IMR-90 (cell line): ENCODE measurements around the gene APLN. TPM values are rescaled to one million over a fixed set of nuclear protein-coding genes. Genes with fewer than 3 reads are reported as not detected.

Source experiments
- ATAC-seq: fragments of 200-7000 bp; cut with Tn5 transposase; 2 replicates; pipeline ENCODE4 v1.9.1; 2020; ENCODE audit warnings: low read depth, mild to moderate bottlenecking, moderate library complexity
- BruUV-seq: library from RNA; stranded (reverse); fragments of 400-500 nt; replicated peaks from 2 replicates; lab custom pipeline; 2021; lab: Mats Ljungman, UMichigan
- CTCF ChIA-PET: fragments of 300-600 bp; formaldehyde crosslinking; extraction: SDS; loops from one replicate; lab custom pipeline; 2021; ENCODE audit warnings: antibody characterized with exemption; lab: Yijun Ruan, JAX
- POLR2A ChIA-PET: fragments of 300-600 bp; sonication (Branson Sonifier 250); formaldehyde crosslinking; loops from one replicate; lab custom pipeline; 2022; ENCODE audit warnings: antibody characterized with exemption; ENCODE audit not compliant: unreplicated experiment; lab: Charles Lee
- DNase-seq: peaks from one replicate; pipeline ENCODE4 v3.0.0; 2013
- H2AFZ ChIP-seq: replicated peaks from 2 replicates; pipeline ENCODE3; 2013; ENCODE audit warnings: low read length, mild to moderate bottlenecking; ENCODE audit not compliant: poor library complexity
- H2AK5ac ChIP-seq: 2 replicates; pipeline ENCODE4 v1.6.1; 2013; ENCODE audit warnings: low read depth, low read length, inconsistent platforms
- H2AK9ac ChIP-seq: replicated peaks from 2 replicates; pipeline ENCODE3; 2013; ENCODE audit warnings: mild to moderate bottlenecking, low read depth, low read length, moderate library complexity; ENCODE audit not compliant: poor library complexity
- H2BK120ac ChIP-seq: 2 replicates; pipeline ENCODE4 v1.6.1; 2013; ENCODE audit warnings: low read depth, low read length, inconsistent platforms
- H2BK15ac ChIP-seq: 3 replicates; pipeline ENCODE4 v1.6.1; 2013; ENCODE audit warnings: low read depth, low read length, inconsistent platforms
- H2BK20ac ChIP-seq: 2 replicates; pipeline ENCODE4 v1.6.1; 2013; ENCODE audit warnings: low read depth, mild to moderate bottlenecking, inconsistent platforms, low read length, moderate library complexity
- H2BK5ac ChIP-seq: 2 replicates; pipeline ENCODE4 v1.6.1; 2013; ENCODE audit warnings: mild to moderate bottlenecking, low read depth, low read length, inconsistent platforms; ENCODE audit not compliant: poor library complexity, severe bottlenecking
- H3K14ac ChIP-seq: replicated peaks from 2 replicates; pipeline ENCODE4 v1.6.1; 2013; ENCODE audit warnings: low read depth, low read length, inconsistent platforms
- H3K18ac ChIP-seq: 2 replicates; pipeline ENCODE4 v1.6.1; 2013; ENCODE audit warnings: low read depth, low read length, control low read depth
- H3K23ac ChIP-seq: 2 replicates; pipeline ENCODE4 v1.6.1; 2013; ENCODE audit warnings: low read depth, low read length, inconsistent platforms
- H3K27ac ChIP-seq: 2 replicates; pipeline ENCODE4 v1.5.1; 2013; ENCODE audit warnings: mild to moderate bottlenecking, control low read depth, low read length; ENCODE audit not compliant: insufficient read depth
- H3K27me3 ChIP-seq: 2 replicates; pipeline ENCODE4 v1.6.1; 2013; ENCODE audit warnings: low read length; ENCODE audit not compliant: control insufficient read depth, insufficient read depth
- H3K36me3 ChIP-seq: 2 replicates; pipeline ENCODE4 v1.6.1; 2013; ENCODE audit warnings: low read length, mixed read lengths; ENCODE audit not compliant: control insufficient read depth, insufficient read depth
- H3K4ac ChIP-seq: 2 replicates; pipeline ENCODE4 v1.6.1; 2013; ENCODE audit warnings: low read depth, low read length, inconsistent platforms
- H3K4me1 ChIP-seq: 2 replicates; pipeline ENCODE4 v1.6.1; 2013; ENCODE audit warnings: low read length, mixed read lengths; ENCODE audit not compliant: control insufficient read depth, insufficient read depth
- H3K4me2 ChIP-seq: 2 replicates; pipeline ENCODE4 v1.6.1; 2013; ENCODE audit warnings: low read depth, mild to moderate bottlenecking, control low read depth, low read length, moderate library complexity
- H3K4me3 ChIP-seq: 2 replicates; pipeline ENCODE4 v1.5.1; 2013; ENCODE audit warnings: low read depth, mild to moderate bottlenecking, control low read depth, low read length, moderate library complexity; ENCODE audit not compliant: insufficient read depth
- H3K56ac ChIP-seq: 2 replicates; pipeline ENCODE4 v1.6.1; 2013; ENCODE audit warnings: low read length, inconsistent platforms; ENCODE audit not compliant: insufficient read depth; ENCODE audit errors: extremely low read depth
- H3K79me1 ChIP-seq, 2 experiments: 2 replicates each; pipeline ENCODE4 v1.6.1; 2013; ENCODE audit warnings: low read length in 2 of 2, inconsistent platforms in 1 of 2, low read depth in 1 of 2
- H3K9ac ChIP-seq: 2 replicates; pipeline ENCODE4 v1.6.1; 2013; ENCODE audit warnings: low read depth, low read length, control low read depth
- H3K9me1 ChIP-seq: 2 replicates; pipeline ENCODE4 v1.6.1; 2013; ENCODE audit warnings: low read length, inconsistent platforms; ENCODE audit not compliant: insufficient read depth
- H3K9me3 ChIP-seq: 2 replicates; pipeline ENCODE4 v1.6.1; 2013; ENCODE audit warnings: low read length; ENCODE audit not compliant: control insufficient read depth, insufficient read depth
- H4K20me1 ChIP-seq: 2 replicates; pipeline ENCODE4 v1.6.1; 2013; ENCODE audit warnings: low read length, inconsistent platforms; ENCODE audit not compliant: insufficient read depth
- H4K5ac ChIP-seq: 2 replicates; pipeline ENCODE4 v1.6.1; 2013; ENCODE audit warnings: mild to moderate bottlenecking, low read depth, low read length, control low read depth
- H4K8ac ChIP-seq, 2 experiments: 2 replicates each; pipeline ENCODE4 v1.6.1; 2013; ENCODE audit warnings: low read depth in 2 of 2, low read length in 2 of 2, control low read depth in 1 of 2, inconsistent platforms in 1 of 2
- H4K91ac ChIP-seq: 2 replicates; pipeline ENCODE4 v1.6.1; 2013; ENCODE audit warnings: low read depth, low read length, inconsistent platforms; ENCODE audit not compliant: insufficient read depth
- BHLHE40 ChIP-seq: fragments of 150-350 bp; IDR thresholded peaks from 2 replicates; pipeline ENCODE4 v1.6.1; 2016; ENCODE audit warnings: mild to moderate bottlenecking, low read depth, low read length
- CEBPB ChIP-seq: IDR thresholded peaks from 2 replicates; pipeline ENCODE4 v1.6.1; 2012; ENCODE audit warnings: low read depth, low read length, improper control_type of control experiment
- CHD1 ChIP-seq: IDR thresholded peaks from 2 replicates; pipeline ENCODE4 v1.6.1; 2012; ENCODE audit warnings: low read depth, low read length, improper control_type of control experiment
- FOS ChIP-seq: fragments of 150-350 bp; IDR thresholded peaks from 2 replicates; pipeline ENCODE4 v1.6.1; 2016; ENCODE audit warnings: low read depth, low read length
- MAFK ChIP-seq: IDR thresholded peaks from 2 replicates; pipeline ENCODE4 v1.6.1; 2012; ENCODE audit warnings: low read depth, low read length, improper control_type of control experiment
- MAZ ChIP-seq: IDR thresholded peaks from 2 replicates; pipeline ENCODE4 v1.6.1; 2012; ENCODE audit warnings: low read depth, mild to moderate bottlenecking, low read length, improper control_type of control experiment, moderate library complexity, borderline replicate concordance
- MXI1 ChIP-seq: IDR thresholded peaks from 2 replicates; pipeline ENCODE4 v1.6.1; 2012; ENCODE audit warnings: low read depth, mild to moderate bottlenecking, low read length, moderate library complexity, borderline replicate concordance
- NFE2L2 ChIP-seq: fragments of 150-350 bp; IDR thresholded peaks from 2 replicates; pipeline ENCODE4 v1.6.1; 2016; ENCODE audit warnings: low read depth, mild to moderate bottlenecking, low read length
- POLR2A ChIP-seq: IDR thresholded peaks from 2 replicates; pipeline ENCODE4 v1.6.1; 2012; ENCODE audit warnings: mild to moderate bottlenecking, low read depth, low read length
- RAD21 ChIP-seq: IDR thresholded peaks from 2 replicates; pipeline ENCODE4 v1.6.1; 2012; ENCODE audit warnings: low read length, improper control_type of control experiment
- RCOR1 ChIP-seq: IDR thresholded peaks from 2 replicates; pipeline ENCODE4 v1.6.1; 2012; ENCODE audit warnings: mild to moderate bottlenecking, low read length, improper control_type of control experiment; ENCODE audit not compliant: insufficient replicate concordance
- RFX5 ChIP-seq: IDR thresholded peaks from 2 replicates; pipeline ENCODE4 v1.8.0; 2012; ENCODE audit warnings: low read depth, mild to moderate bottlenecking, low read length, moderate library complexity
- SMC3 ChIP-seq: fragments of 150-350 bp; IDR thresholded peaks from 2 replicates; pipeline ENCODE4 v1.6.1; 2016; ENCODE audit warnings: low read depth, mild to moderate bottlenecking, antibody characterized with exemption, low read length, moderate library complexity
- WGBS, 2 experiments: methylation state at CpG; one replicate each; pipeline versions ENCODE4 v1.1.5 to v1.1.7; 2013; ENCODE audit warnings: missing lambda C conversion rate in 2 of 2; ENCODE audit not compliant: insufficient read length in 1 of 2; ENCODE audit errors: extremely low coverage in 2 of 2; 5-methylcytosine and 5-hydroxymethylcytosine counted together
- dilution Hi-C: fragments of 300-500 bp; cut with HindIII; formaldehyde crosslinking; loops from one replicate; pipeline ENCODE4 v1.14.3; 2018; ENCODE audit warnings: low sequenced_read_pairs; ENCODE audit not compliant: unreplicated experiment
- in situ Hi-C: fragments of 300-500 bp; cut with MboI; formaldehyde crosslinking; loops from 3 replicates; pipeline ENCODE4 v1.14.3; 2019; ENCODE audit warnings: low sequenced_read_pairs, inconsistent platforms, mixed read lengths
- intact Hi-C: fragments of 100-400 bp; cut with micrococcal nuclease; formaldehyde crosslinking; loops from 2 replicates; pipeline ENCODE4 v1.10.0; 2022
- polyA plus RNA-seq, 3 experiments: library from polyadenylated mRNA; depleted of rRNA; stranded (reverse); fragments of >200 nt; gene quantifications; 2 replicates each; pipeline ENCODE4 v1.2.3, GENCODE V29; 2012; ENCODE audit warnings: low replicate concordance in 1 of 3
- total RNA-seq: library from RNA; depleted of rRNA; stranded (reverse); fragments of >200 nt; gene quantifications from 2 replicates; pipeline ENCODE4 v1.2.3, GENCODE V29; 2012
- TF ChIP-seq, protein P1 (sequence below): fragments of 150-350 bp; IDR thresholded peaks from 2 replicates; pipeline ENCODE4 v1.6.1; 2016; ENCODE audit warnings: low read depth, mild to moderate bottlenecking, low read length, moderate library complexity, borderline replicate concordance
- TF ChIP-seq, protein P2 (sequence below): conservative IDR thresholded peaks from 2 replicates; pipeline ENCODE4 v1.5.1; 2012; ENCODE audit warnings: mild to moderate bottlenecking, low read depth, low read length, improper control_type of control experiment

Gene APLN
- total and polyA plus RNA-seq, 2 of the 4 experiments (the other 2 are of a cell fraction), result 0.18 to 0.72 TPM

DNA sequence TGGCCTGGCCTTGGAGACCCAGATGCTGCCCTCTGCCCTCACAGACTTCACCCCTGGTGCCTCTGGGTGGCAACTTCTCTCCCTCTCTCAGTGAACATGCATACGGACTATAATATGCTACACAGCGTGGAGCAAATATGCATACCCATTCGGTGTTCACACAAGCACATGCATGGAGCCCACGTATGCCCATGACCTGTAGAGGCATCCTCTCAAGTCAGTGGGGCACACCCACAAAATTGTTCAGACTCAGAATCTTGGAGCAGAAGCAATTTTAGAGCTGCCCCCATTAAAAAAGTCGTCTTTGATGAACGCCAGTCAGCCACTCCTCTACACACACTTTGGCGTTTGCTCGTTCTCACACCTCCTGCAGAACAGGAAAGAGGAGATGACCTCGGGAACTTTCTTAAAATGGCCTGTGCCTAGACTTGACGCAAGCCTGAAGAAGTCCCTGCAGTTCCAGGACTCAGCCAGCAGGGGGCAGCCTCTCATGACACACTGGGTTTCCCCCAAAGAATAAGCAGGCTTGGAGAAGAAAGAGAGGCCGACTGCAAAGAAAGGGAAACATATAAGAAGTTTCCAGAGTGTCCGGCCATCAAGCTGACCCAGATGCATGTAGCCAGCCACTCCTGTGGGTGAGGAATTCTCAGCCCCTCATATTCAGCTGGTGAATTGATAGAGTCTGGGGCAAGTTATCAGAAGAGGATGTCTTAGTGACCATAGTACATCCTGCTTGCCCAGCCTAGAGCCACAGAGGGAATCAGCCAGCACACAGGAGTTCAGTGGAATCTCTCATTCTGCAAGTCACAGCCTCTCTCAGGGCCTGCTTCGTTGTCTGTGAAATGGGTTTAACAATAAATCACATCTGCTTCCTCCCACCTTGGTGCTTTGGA lies 17.3 kb downstream of the APLN start:
- dilution Hi-C loops, result no loop called here
- Histone ChIP-seq H3K4me3 (no peak overlapping the region), H2AK5ac (no peak overlapping the region), H3K4ac (no peak overlapping the region), H3K56ac (no peak overlapping the region), H2BK15ac (no peak overlapping the region), H3K23ac (no peak overlapping the region), H3K79me1 (no peaks in the 10 kb centered on the region), H3K9ac (no peak overlapping the region), H2BK5ac (no peak overlapping the region), H3K27me3 (peaks cover 15% of the 10 kb centered on the region; the same call in 1 of the 2 replicates), H3K9me3 (peaks cover 7% of the 10 kb centered on the region), H3K18ac (no peak overlapping the region), H2BK20ac (no peak overlapping the region), H3K4me2 (no peak overlapping the region), H3K27ac (no peak overlapping the region), H3K9me1 (no peaks in the 10 kb centered on the region), H3K14ac (no peak overlapping the region), H2AK9ac (no peak overlapping the region), H4K8ac (no peak overlapping the region), H4K91ac (no peak overlapping the region), H4K20me1 (no peaks in the 10 kb centered on the region), H2BK120ac (no peak overlapping the region), H2AFZ (peak overlapping the region; percentile 6), H3K4me1 (no peaks in the 10 kb centered on the region), H3K36me3 (no peaks in the 10 kb centered on the region), H4K5ac (no peak overlapping the region)
- 27% methylated on average over 3 of the region's 13 CpGs; no CpG with 5 or more reads in 1 of the 2 experiments for WGBS, 2 experiments
- no TSS peak for BruUV-seq
- ChIA-PET POLR2A (no interaction called here), CTCF (interaction anchor here (0.6 to 3.9 kb wide), 5 partner anchors 10 to 116 kb away, joined by 3 to 32 read pairs (median 3); no protein-coding TSS in a partner anchor)
- intact Hi-C loops, result loop anchor here (1.0 to 10.0 kb wide), 2 partner anchors 89 to 187 kb away; no protein-coding TSS in a partner anchor
- in situ Hi-C loops, result loop anchor here (5.0 kb wide), 1 partner anchor 90 kb away; no protein-coding TSS in a partner anchor
- DNase-seq (peak; percentile 53), ATAC-seq (peak; percentile 91)
- TF ChIP-seq CEBPB, result no peak
- peak; percentile 82 for TF ChIP-seq RAD21
- no peak for TF ChIP-seq RFX5
- TF ChIP-seq POLR2A, result no peak
- TF ChIP-seq, protein P1, sequence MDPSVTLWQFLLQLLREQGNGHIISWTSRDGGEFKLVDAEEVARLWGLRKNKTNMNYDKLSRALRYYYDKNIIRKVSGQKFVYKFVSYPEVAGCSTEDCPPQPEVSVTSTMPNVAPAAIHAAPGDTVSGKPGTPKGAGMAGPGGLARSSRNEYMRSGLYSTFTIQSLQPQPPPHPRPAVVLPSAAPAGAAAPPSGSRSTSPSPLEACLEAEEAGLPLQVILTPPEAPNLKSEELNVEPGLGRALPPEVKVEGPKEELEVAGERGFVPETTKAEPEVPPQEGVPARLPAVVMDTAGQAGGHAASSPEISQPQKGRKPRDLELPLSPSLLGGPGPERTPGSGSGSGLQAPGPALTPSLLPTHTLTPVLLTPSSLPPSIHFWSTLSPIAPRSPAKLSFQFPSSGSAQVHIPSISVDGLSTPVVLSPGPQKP, result no peak
- TF ChIP-seq RCOR1, result no peak
- TF ChIP-seq FOS, result no peak
- no peak for TF ChIP-seq MXI1
- no peak for TF ChIP-seq MAFK
- TF ChIP-seq BHLHE40, result no peak
- TF ChIP-seq MAZ, result no peak
- TF ChIP-seq NFE2L2, result no peak
- TF ChIP-seq, protein P2, sequence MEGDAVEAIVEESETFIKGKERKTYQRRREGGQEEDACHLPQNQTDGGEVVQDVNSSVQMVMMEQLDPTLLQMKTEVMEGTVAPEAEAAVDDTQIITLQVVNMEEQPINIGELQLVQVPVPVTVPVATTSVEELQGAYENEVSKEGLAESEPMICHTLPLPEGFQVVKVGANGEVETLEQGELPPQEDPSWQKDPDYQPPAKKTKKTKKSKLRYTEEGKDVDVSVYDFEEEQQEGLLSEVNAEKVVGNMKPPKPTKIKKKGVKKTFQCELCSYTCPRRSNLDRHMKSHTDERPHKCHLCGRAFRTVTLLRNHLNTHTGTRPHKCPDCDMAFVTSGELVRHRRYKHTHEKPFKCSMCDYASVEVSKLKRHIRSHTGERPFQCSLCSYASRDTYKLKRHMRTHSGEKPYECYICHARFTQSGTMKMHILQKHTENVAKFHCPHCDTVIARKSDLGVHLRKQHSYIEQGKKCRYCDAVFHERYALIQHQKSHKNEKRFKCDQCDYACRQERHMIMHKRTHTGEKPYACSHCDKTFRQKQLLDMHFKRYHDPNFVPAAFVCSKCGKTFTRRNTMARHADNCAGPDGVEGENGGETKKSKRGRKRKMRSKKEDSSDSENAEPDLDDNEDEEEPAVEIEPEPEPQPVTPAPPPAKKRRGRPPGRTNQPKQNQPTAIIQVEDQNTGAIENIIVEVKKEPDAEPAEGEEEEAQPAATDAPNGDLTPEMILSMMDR, result peak; percentile 84
- peak; percentile 88 for TF ChIP-seq SMC3
- no peak for TF ChIP-seq CHD1
